K562 (cell line): ENCODE results near the gene KLRC3. TPM values are rescaled to one million over a fixed set of nuclear protein-coding genes. Genes with fewer than 3 reads are reported as not detected.

Source experiments
- ATAC-seq: fragments of 200-7000 bp; cut with Tn5 transposase; 3 replicates; pipeline ENCODE4 v1.9.1; 2020; ENCODE audit warnings: moderate library complexity
- BruUV-seq: library from RNA; stranded (reverse); fragments of 400-500 nt; replicated peaks from 2 replicates; lab custom pipeline; 2021; lab: Mats Ljungman, UMichigan
- CTCF ChIA-PET: fragments of 300-600 bp; formaldehyde crosslinking; extraction: SDS; loops from one replicate; lab custom pipeline; 2021; ENCODE audit warnings: low intra/inter-chr PET ratio; lab: Yijun Ruan, JAX
- POLR2A ChIA-PET: fragments of 300-600, 350-650 bp; sonication (Branson Sonifier 250); formaldehyde crosslinking; extraction: SDS; loops from one replicate; lab custom pipeline; 2021; ENCODE audit warnings: antibody characterized with exemption, inconsistent platforms; lab: Yijun Ruan, JAX
- DNase-seq, 4 experiments: peaks; one replicate each; pipeline versions ENCODE4 v3.0.0 to v3.0.0-alpha.2; 2011 to 2018; ENCODE audit warnings: low spot score in 3 of 4, mixed read lengths in 3 of 4; ENCODE audit errors: extremely low read depth in 1 of 4
- FAIRE-seq: peaks from 2 replicates; lab custom pipeline; 2011; peaks lifted over from hg19 to GRCh38; lab: Jason Lieb, UNC
- H2AFZ ChIP-seq: 2 replicates; pipeline ENCODE4 v1.6.0; 2011; ENCODE audit warnings: low read depth, low read length, control low read depth, inconsistent platforms
- H3K27ac ChIP-seq: fragments of 200-600 bp; 3 replicates; pipeline ENCODE4 v1.8.0; 2011; ENCODE audit warnings: low read depth, mild to moderate bottlenecking, control low read depth, inconsistent platforms, low read length, moderate library complexity, mixed read lengths; ENCODE audit errors: extremely low read depth
- H3K27me3 ChIP-seq, 2 experiments: fragments of 300-600 bp in 1 of 2; 2 replicates in 1 of 2; 3 replicates in 1 of 2; pipeline versions ENCODE4 v1.6.0 to v1.8.0; 2011; ENCODE audit warnings: inconsistent platforms in 2 of 2, low read length in 2 of 2, mild to moderate bottlenecking in 1 of 2, mixed read lengths in 1 of 2, moderate library complexity in 1 of 2; ENCODE audit not compliant: control insufficient read depth in 2 of 2, insufficient read depth in 2 of 2
- H3K36me3 ChIP-seq: fragments of 300-600 bp; 3 replicates; pipeline ENCODE4 v1.8.0; 2011; ENCODE audit warnings: mild to moderate bottlenecking, low read length, inconsistent platforms; ENCODE audit not compliant: control insufficient read depth, insufficient read depth
- H3K4me1 ChIP-seq, 2 experiments: fragments of 200-600 bp in 1 of 2; replicated peaks in 1 of 2; 2 replicates in 1 of 2; 3 replicates in 1 of 2; pipeline versions ENCODE4 v1.5.1 to v1.8.0; 2011; ENCODE audit warnings: inconsistent platforms in 2 of 2, low read length in 2 of 2, mild to moderate bottlenecking in 1 of 2, mixed read lengths in 1 of 2, moderate library complexity in 1 of 2; ENCODE audit not compliant: control insufficient read depth in 2 of 2, insufficient read depth in 2 of 2
- H3K4me2 ChIP-seq: 2 replicates; pipeline ENCODE4 v1.6.1; 2011; ENCODE audit warnings: low read length, control low read depth, inconsistent platforms, mixed read lengths; ENCODE audit not compliant: insufficient read depth
- H3K4me3 ChIP-seq: fragments of 200-600 bp; sonication (generic), shearing (Covaris generic); 2 replicates; pipeline ENCODE4 v1.5.1; 2016; ENCODE audit warnings: control low read depth, inconsistent platforms
- H3K79me2 ChIP-seq: fragments of 200-600 bp; 3 replicates; pipeline ENCODE4 v1.8.0; 2011; ENCODE audit warnings: low read length, inconsistent platforms; ENCODE audit not compliant: control insufficient read depth, insufficient read depth
- H3K9ac ChIP-seq, 2 experiments: 2 replicates each; pipeline versions ENCODE4 v1.6.0 to v1.6.1; 2011; ENCODE audit warnings: low read depth in 2 of 2, low read length in 2 of 2, control low read depth in 1 of 2, inconsistent platforms in 1 of 2, mild to moderate bottlenecking in 1 of 2, mixed read lengths in 1 of 2; ENCODE audit not compliant: insufficient read depth in 1 of 2
- H3K9me1 ChIP-seq: one replicate; pipeline ENCODE4 v1.6.0; 2011; ENCODE audit warnings: inconsistent platforms, mild to moderate bottlenecking, low read length, moderate library complexity; ENCODE audit not compliant: control insufficient read depth, insufficient read depth
- H3K9me3 ChIP-seq: replicated peaks from 2 replicates; pipeline ENCODE4 v1.5.1; 2011; ENCODE audit warnings: low read depth, low read length, inconsistent platforms; ENCODE audit not compliant: control insufficient read depth, insufficient read depth
- H4K20me1 ChIP-seq: replicated peaks from 2 replicates; pipeline ENCODE4 v1.6.1; 2011; ENCODE audit warnings: low read length, inconsistent platforms, mixed read lengths; ENCODE audit not compliant: control insufficient read depth, insufficient read depth
- FOXA3 ChIP-seq, 2 experiments: fragments of 450-650 bp in 1 of 2; sonication (generic) in 1 of 2; formaldehyde crosslinking; IDR thresholded peaks in 1 of 2; conservative IDR thresholded peaks in 1 of 2; 2 replicates each; pipeline versions ENCODE4 v1.4.0 to v1.8.0; 2020 to 2022; ENCODE audit warnings: mild to moderate bottlenecking in 2 of 2, missing genetic modification reagents in 1 of 2
- HDGF ChIP-seq: fragments of 450-650 bp; IDR thresholded peaks from 2 replicates; pipeline ENCODE4 v1.6.1; 2016
- HES1 ChIP-seq: fragments of 450-650 bp; IDR thresholded peaks from 2 replicates; pipeline ENCODE4 v1.6.1; 2016; ENCODE audit warnings: low read depth, mild to moderate bottlenecking, moderate library complexity
- KLF16 ChIP-seq: IDR thresholded peaks from 2 replicates; pipeline ENCODE4 v1.6.1; 2016; ENCODE audit warnings: antibody characterized with exemption
- MAFF ChIP-seq: IDR thresholded peaks from 2 replicates; pipeline ENCODE4 v1.6.1; 2012; ENCODE audit warnings: low read length, improper control_type of control experiment
- MEIS2 ChIP-seq: fragments of 450-650 bp; IDR thresholded peaks from 2 replicates; pipeline ENCODE4 v1.6.1; 2014; ENCODE audit warnings: mild to moderate bottlenecking; ENCODE audit not compliant: partially characterized antibody
- NR2C2 ChIP-seq, 2 experiments: fragments of 200-800 bp in 1 of 2; sonication (Bioruptor generic) in 1 of 2; sonication (generic) in 1 of 2; formaldehyde crosslinking in 1 of 2; IDR thresholded peaks; 2 replicates each; pipeline versions ENCODE4 v1.6.1 to v1.8.0; 2016 to 2022; ENCODE audit warnings: mild to moderate bottlenecking in 1 of 2, missing compliant biosample characterization in 1 of 2, missing genetic modification characterization in 1 of 2, missing genetic modification reagents in 1 of 2
- PATZ1 ChIP-seq: fragments of 250-450 bp; sonication (Bioruptor Pico); IDR thresholded peaks from 2 replicates; pipeline ENCODE4 v1.5.0; 2020; ENCODE audit warnings: mild to moderate bottlenecking, borderline replicate concordance
- SMARCA4 ChIP-seq: fragments of 450-650 bp; IDR thresholded peaks from 2 replicates; pipeline ENCODE4 v1.6.1; 2016
- SMC3 ChIP-seq: conservative IDR thresholded peaks from 2 replicates; pipeline ENCODE4 v1.6.1; 2011; ENCODE audit warnings: low read depth, low read length, improper control_type of control experiment; ENCODE audit not compliant: insufficient read depth
- ZBTB34 ChIP-seq: fragments of 250-450 bp; sonication (Bioruptor Pico); IDR thresholded peaks from 2 replicates; pipeline ENCODE4 v1.8.0; 2021; ENCODE audit warnings: mild to moderate bottlenecking, moderate library complexity
- ZKSCAN8 ChIP-seq: fragments of 200-800 bp; sonication (Bioruptor generic); IDR thresholded peaks from 2 replicates; pipeline ENCODE4 v1.6.1; 2016; ENCODE audit warnings: missing genetic modification characterization, missing compliant biosample characterization
- ZNF224 ChIP-seq: sonication (generic); formaldehyde crosslinking; IDR thresholded peaks from 2 replicates; pipeline ENCODE4 v1.8.0; 2022; ENCODE audit warnings: mild to moderate bottlenecking, missing genetic modification reagents
- ZNF354B ChIP-seq: fragments of 250-450 bp; sonication (Bioruptor Pico); IDR thresholded peaks from 2 replicates; pipeline ENCODE4 v1.4.0; 2020
- ZNF589 ChIP-seq: fragments of 200-800 bp; sonication (Bioruptor generic); IDR thresholded peaks from 2 replicates; pipeline ENCODE4 v1.6.1; 2016; ENCODE audit warnings: low read depth, missing genetic modification characterization, missing compliant biosample characterization
- ZNF644 ChIP-seq: fragments of 200-800 bp; sonication (Bioruptor generic); IDR thresholded peaks from 2 replicates; pipeline ENCODE4 v1.6.1; 2016; ENCODE audit warnings: low read depth, missing genetic modification characterization, missing compliant biosample characterization
- WGBS: fragments of 100-300 bp; shearing (Covaris generic); methylation state at CpG from one replicate; pipeline ENCODE4 v1.1.6; 2016; ENCODE audit warnings: low coverage, mixed read lengths; ENCODE audit not compliant: insufficient coverage; ENCODE audit errors: missing lambda C conversion rate; 5-methylcytosine and 5-hydroxymethylcytosine counted together
- in situ Hi-C: fragments of 300-500 bp; cut with MboI; formaldehyde crosslinking; loops from 4 replicates; pipeline ENCODE4 v1.15.0; 2018; ENCODE audit warnings: inconsistent platforms, mixed read lengths
- intact Hi-C: fragments of 100-400 bp; cut with micrococcal nuclease; formaldehyde crosslinking; loops from 2 replicates; pipeline ENCODE4 v1.14.2; 2022
- polyA plus RNA-seq, 8 experiments: library from polyadenylated mRNA; depleted of rRNA in 4 of 8; stranded (reverse) in 5 of 8; unstranded in 3 of 8; fragments of >200 nt; fragmentation: Nextera tagmentation in 2 of 8; fragmentation: Illumina TruSeq in 1 of 8; extraction: Ambion mirVana in 2 of 8; extraction: Trizol in 1 of 8; gene quantifications; 2 replicates each; pipeline versions ENCODE4 v1.2.1 to v1.2.3, GENCODE V29; 2011 to 2014; ENCODE audit warnings: inconsistent platforms in 1 of 8, missing spikeins in 1 of 8
- total RNA-seq, 7 experiments: library from RNA; depleted of rRNA in 6 of 7; stranded (reverse); fragments of >200 nt in 6 of 7; fragmentation: Illumina TruSeq in 2 of 7; extraction: Trizol in 2 of 7; gene quantifications; 2 replicates each; pipeline versions ENCODE4 v1.2.1 to v1.2.3, GENCODE V29; 2011 to 2021; ENCODE audit warnings: low replicate concordance in 1 of 7

The KLRC3 gene
- total and polyA plus RNA-seq, 9 of the 15 experiments (the other 6 are each of a cell fraction or from before 2014, with no cell fraction given), result 0.09 to 0.32 (median 0.18) TPM; not detected in 5

- TF ChIP-seq SMC3, result no peak
- TF ChIP-seq MAFF, result no peak
- TF ChIP-seq HDGF, result 0 out of 2 replicates have a peak, but pooled peaks have one; percentile 55
- TF ChIP-seq ZNF224 (CRISPR knock-in tag), result no peak
These were observed 56.2 kb downstream of the KLRC3 start (continued) for GRCh38 chr12:10363914-10364814.

- CTCF ChIA-PET, result no interaction called here
- Histone ChIP-seq H3K36me3 (no peaks in the 10 kb centered on the region), H3K9me1 (no peaks in the 10 kb centered on the region), H3K27me3 (no peaks in the 10 kb centered on the region), H3K4me3 (peak overlapping the region; percentile 65), H3K4me2 (peak overlapping the region; percentile 97), H3K4me1 (peaks cover 2 to 18% of the 10 kb centered on the region in 2 experiments; a peak in 4 of 5 replicates), H3K79me2 (peaks cover 31% of the 10 kb centered on the region), H3K27ac (peak overlapping the region; percentile 99), H2AFZ (peak overlapping the region; percentile 91), H3K9ac (peak overlapping the region; percentile 91 to 92), H3K9me3 (peaks cover 6% of the 10 kb centered on the region), H4K20me1 (no peaks in the 10 kb centered on the region)
- no peak for ATAC-seq
- BruUV-seq, result no TSS peak
- no peak for DNase-seq
- FAIRE-seq, result no peak
- WGBS, result 3% methylated on average over 5 of the region's 5 CpGs
- in situ Hi-C loops, result no loop called here
- intact Hi-C loops, result no loop called here
- POLR2A ChIA-PET, result no interaction called here
- no peak for TF ChIP-seq ZNF354B (CRISPR knock-in tag)
- TF ChIP-seq ZKSCAN8, result no peak
- no peak for TF ChIP-seq ZNF644 (tag)
- no peak for TF ChIP-seq PATZ1
- TF ChIP-seq MEIS2, result peak; percentile 73
- TF ChIP-seq FOXA3 (CRISPR knock-in tag; conservative IDR thresholded peaks at IDR 0.05 in 1 of 2, IDR thresholded peaks at IDR 0.05 in 1 of 2), result no peak
- peak; percentile 10; the same call in 1 of the 2 replicates for TF ChIP-seq ZNF589 (CRISPR knock-in tag)
- no peak for TF ChIP-seq NR2C2 (CRISPR knock-in tag; IDR thresholded peaks at IDR 0.05)
- TF ChIP-seq NR2C2 (tag; IDR thresholded peaks at IDR 0.05), result peak; percentile 18; the same call in 1 of the 2 replicates
- TF ChIP-seq ZBTB34 (CRISPR knock-in tag), result no peak
- 0 out of 2 replicates have a peak, but pooled peaks have one; percentile 20 for TF ChIP-seq SMARCA4
- TF ChIP-seq HES1, result no peak
- TF ChIP-seq KLF16, result no peak
These were observed 56.8 kb downstream of the KLRC3 start for GRCh38 chr12:10363658-10363913.
